HPDE6-E6E7 (cell line): ENCODE results near the gene TNFRSF1A.

ENCODE experiments used
- DNase-seq: peaks from one replicate; pipeline ENCODE4 v3.0.0; 2011; ENCODE audit warnings: missing footprints; ENCODE audit errors: extremely low spot score

TNFRSF1A gene

GRCh38 chr12:6323340-6323994, 18.4 kb downstream of the TNFRSF1A start:
- peak; percentile 73 for DNase-seq

- no peak for DNase-seq
These were observed 18.9 kb downstream of the TNFRSF1A start for GRCh38 chr12:6322969-6323339.

GRCh38 chr12:6322352-6322751, 19.5 kb downstream of the TNFRSF1A start:
- DNase-seq: no peak

- DNase-seq: no peak
These were observed 20.0 kb downstream of the TNFRSF1A start for GRCh38 chr12:6321905-6322304.

GRCh38 chr12:6319446-6319845, 22.4 kb downstream of the TNFRSF1A start:
- DNase-seq: no peak

GRCh38 chr12:6318440-6318879, 23.4 kb downstream of the TNFRSF1A start:
- no peak for DNase-seq

GRCh38 chr12:6317693-6318439, 24.0 kb downstream of the TNFRSF1A start:
- no peak for DNase-seq

- DNase-seq: no peak
These were observed 24.8 kb downstream of the TNFRSF1A start for GRCh38 chr12:6316921-6317692.

- no peak for DNase-seq
These were observed 25.9 kb downstream of the TNFRSF1A start for GRCh38 chr12:6315704-6316597.

GRCh38 chr12:6315184-6315583, 26.7 kb downstream of the TNFRSF1A start:
- no peak for DNase-seq

- DNase-seq: no peak
These were observed 27.1 kb downstream of the TNFRSF1A start for GRCh38 chr12:6314776-6315175.

- no peak for DNase-seq
These were observed 28.4 kb downstream of the TNFRSF1A start for GRCh38 chr12:6313326-6313940.

- DNase-seq: peak; percentile 87
These were observed 29.1 kb downstream of the TNFRSF1A start for GRCh38 chr12:6312529-6313325.

GRCh38 chr12:6311822-6312528, 29.9 kb downstream of the TNFRSF1A start:
- DNase-seq: no peak

GRCh38 chr12:6310771-6311610, 30.9 kb downstream of the TNFRSF1A start:
- no peak for DNase-seq

GRCh38 chr12:6307529-6307928, 34.3 kb downstream of the TNFRSF1A start:
- DNase-seq: no peak

GRCh38 chr12:6306599-6307220, 35.2 kb downstream of the TNFRSF1A start:
- no peak for DNase-seq

GRCh38 chr12:6306151-6306550, 35.7 kb downstream of the TNFRSF1A start:
- no peak for DNase-seq
